SJCRH30 (cell line): ENCODE data around the gene SPPL3. TPM values are rescaled to one million over a fixed set of nuclear protein-coding genes. Genes with fewer than 3 reads are reported as not detected.
"Not testable (repeated sequence)": the region's sequence is repeated elsewhere in the genome, so short reads cannot be mapped to it uniquely, and the experiment has no call there.

ENCODE experiments used
- DNase-seq, 2 experiments: peaks; one replicate each; pipeline ENCODE4 v3.0.0-alpha.2; 2015 to 2020
- H3K27ac ChIP-seq: fragments of 250-450 bp; sonication (Bioruptor Pico); 2 replicates; pipeline ENCODE4 v1.5.1; 2020; ENCODE audit warnings: mild to moderate bottlenecking, moderate library complexity
- H3K27me3 ChIP-seq: fragments of 250-450 bp; sonication (Bioruptor Pico); 2 replicates; pipeline ENCODE4 v1.5.1; 2020; ENCODE audit warnings: mild to moderate bottlenecking, moderate library complexity
- H3K36me3 ChIP-seq: fragments of 250-450 bp; sonication (Bioruptor Pico); 2 replicates; pipeline ENCODE4 v1.5.1; 2020; ENCODE audit warnings: mild to moderate bottlenecking, moderate library complexity
- H3K4me1 ChIP-seq: fragments of 250-450 bp; sonication (Bioruptor Pico); 2 replicates; pipeline ENCODE4 v1.5.1; 2020; ENCODE audit warnings: mild to moderate bottlenecking, moderate library complexity
- H3K4me3 ChIP-seq: fragments of 250-450 bp; sonication (Bioruptor Pico); 2 replicates; pipeline ENCODE4 v1.5.1; 2020; ENCODE audit warnings: mild to moderate bottlenecking, moderate library complexity
- H3K9me3 ChIP-seq: fragments of 250-450 bp; sonication (Bioruptor Pico); replicated peaks from 2 replicates; pipeline ENCODE4 v1.5.1; 2020; ENCODE audit warnings: mild to moderate bottlenecking, moderate library complexity
- total RNA-seq: library from RNA; depleted of rRNA; stranded (reverse); fragments of >200 nt; shearing (Covaris generic); gene quantifications from 2 replicates; pipeline ENCODE4 v1.2.3, GENCODE V29; 2014; rRNA removed

SPPL3 gene, protein sequence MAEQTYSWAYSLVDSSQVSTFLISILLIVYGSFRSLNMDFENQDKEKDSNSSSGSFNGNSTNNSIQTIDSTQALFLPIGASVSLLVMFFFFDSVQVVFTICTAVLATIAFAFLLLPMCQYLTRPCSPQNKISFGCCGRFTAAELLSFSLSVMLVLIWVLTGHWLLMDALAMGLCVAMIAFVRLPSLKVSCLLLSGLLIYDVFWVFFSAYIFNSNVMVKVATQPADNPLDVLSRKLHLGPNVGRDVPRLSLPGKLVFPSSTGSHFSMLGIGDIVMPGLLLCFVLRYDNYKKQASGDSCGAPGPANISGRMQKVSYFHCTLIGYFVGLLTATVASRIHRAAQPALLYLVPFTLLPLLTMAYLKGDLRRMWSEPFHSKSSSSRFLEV
- 14.9 and 16.1 TPM in 2 replicates for total RNA-seq

DNA sequence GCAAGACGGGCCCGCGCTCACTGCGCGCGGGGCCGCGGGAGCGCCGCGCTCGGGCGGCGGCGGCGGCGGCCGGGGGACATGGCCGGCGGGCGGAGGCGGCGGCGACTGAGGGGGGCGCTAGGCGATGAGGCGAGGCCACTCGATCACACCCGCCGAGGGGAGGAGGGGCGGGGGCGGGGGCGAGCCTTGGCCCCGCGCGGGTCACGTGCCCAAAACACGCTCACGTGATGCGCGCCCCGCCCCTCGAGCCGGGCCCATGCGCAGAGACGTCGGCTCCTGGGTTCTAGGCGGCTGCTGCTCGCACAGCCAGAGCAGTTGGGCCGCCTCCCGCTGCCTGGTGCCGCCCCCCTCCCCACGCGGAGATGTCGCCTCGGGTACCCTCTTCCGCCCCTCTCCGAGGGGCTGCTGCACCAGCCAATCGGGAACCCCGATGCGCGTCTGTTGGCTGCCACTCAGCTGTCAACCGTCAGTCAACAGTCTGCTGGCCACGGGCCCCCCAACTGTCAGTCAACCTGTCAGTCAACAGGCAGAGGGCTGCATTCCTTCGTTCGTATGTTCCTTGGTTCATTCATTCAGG lies at the start of gene SPPL3:
Gene SPPL3 (minus strand): TSS at position 162 of the 577 bp plus-strand sequence. CDS start 491 bp downstream, outside the sequence.
- peak; percentile 90 for DNase-seq
- H3K27me3 ChIP-seq, result no peaks in the 10 kb centered on the region
- H3K4me1 ChIP-seq, result peaks cover 7% of the 10 kb centered on the region
- H3K27ac ChIP-seq, result peak within 1 kb of the TSS; percentile 26; the same call in 1 of the 2 replicates
- H3K36me3 ChIP-seq, result no peaks in the 10 kb centered on the region
- H3K4me3 ChIP-seq, result peak within 1 kb of the TSS; percentile 90
- no peaks in the 10 kb centered on the region for H3K9me3 ChIP-seq

GRCh38 chr12:120950807-120951206 lies 46.6 kb upstream of the SPPL3 start:
- Histone ChIP-seq H3K27me3 (no peaks in the 10 kb centered on the region), H3K4me1 (no peaks in the 10 kb centered on the region), H3K27ac (no peak overlapping the region), H3K36me3 (no peaks in the 10 kb centered on the region), H3K4me3 (no peak overlapping the region), H3K9me3 (no peaks in the 10 kb centered on the region)
- DNase-seq, result no peak

DNA sequence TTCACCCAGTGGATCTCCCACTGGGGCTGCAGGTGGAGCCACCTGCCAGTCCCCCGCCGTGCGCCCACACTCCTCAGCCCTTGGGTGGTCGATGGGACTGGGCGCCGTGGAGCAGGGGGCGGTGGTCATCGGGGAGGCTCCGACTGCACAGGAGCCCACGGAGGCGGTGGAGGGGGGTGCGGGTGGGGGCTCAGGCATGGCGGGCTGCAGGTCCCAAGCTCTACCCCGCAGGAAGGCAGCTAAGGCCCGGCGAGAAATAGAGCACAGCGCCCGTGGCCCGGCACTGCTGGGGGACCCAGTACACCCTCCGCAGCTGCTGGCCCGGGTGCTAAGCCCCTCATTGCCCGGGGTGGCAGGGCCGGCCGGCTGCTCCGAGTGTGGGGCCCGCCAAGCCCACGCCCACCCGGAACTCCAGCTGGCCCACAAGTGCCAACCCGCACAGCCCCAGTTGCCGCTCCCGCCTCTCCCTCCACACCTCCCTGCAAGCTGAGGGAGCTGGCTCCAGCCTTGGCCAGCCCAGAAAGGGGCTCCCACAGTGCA lies 46.2 kb upstream of the SPPL3 start:
- H3K27me3 ChIP-seq, result not testable (repeated sequence)

DNA sequence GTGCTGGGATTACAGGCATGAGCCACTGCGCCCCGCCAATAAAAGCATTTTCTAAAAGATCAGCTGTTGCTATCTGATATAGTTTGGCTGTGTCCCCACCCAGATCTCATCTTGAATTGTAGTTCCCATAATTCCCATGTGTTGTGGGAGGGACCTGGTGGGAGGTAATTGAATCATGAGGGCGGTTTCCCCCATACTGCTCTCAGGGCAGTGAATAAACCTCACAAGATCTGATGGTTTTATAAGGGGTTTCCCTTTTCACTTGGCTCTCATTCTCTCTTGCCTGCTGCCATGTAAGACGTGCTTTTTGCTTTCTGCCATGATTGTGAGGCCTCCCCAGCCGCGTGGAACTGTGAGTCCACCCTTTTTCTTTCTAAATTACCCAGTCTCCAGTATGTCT lies 41.4 kb upstream of the SPPL3 start:
- DNase-seq, H3K27me3 ChIP-seq, H3K4me3 ChIP-seq, H3K27ac ChIP-seq, H3K4me1 ChIP-seq, H3K36me3 ChIP-seq, H3K9me3 ChIP-seq: not testable (repeated sequence)

More for the DNA sequence above, 46.2 kb upstream of the SPPL3 start:
- not testable (repeated sequence) for H3K4me1 ChIP-seq, DNase-seq, H3K4me3 ChIP-seq, H3K9me3 ChIP-seq, H3K27ac ChIP-seq, H3K36me3 ChIP-seq

DNA sequence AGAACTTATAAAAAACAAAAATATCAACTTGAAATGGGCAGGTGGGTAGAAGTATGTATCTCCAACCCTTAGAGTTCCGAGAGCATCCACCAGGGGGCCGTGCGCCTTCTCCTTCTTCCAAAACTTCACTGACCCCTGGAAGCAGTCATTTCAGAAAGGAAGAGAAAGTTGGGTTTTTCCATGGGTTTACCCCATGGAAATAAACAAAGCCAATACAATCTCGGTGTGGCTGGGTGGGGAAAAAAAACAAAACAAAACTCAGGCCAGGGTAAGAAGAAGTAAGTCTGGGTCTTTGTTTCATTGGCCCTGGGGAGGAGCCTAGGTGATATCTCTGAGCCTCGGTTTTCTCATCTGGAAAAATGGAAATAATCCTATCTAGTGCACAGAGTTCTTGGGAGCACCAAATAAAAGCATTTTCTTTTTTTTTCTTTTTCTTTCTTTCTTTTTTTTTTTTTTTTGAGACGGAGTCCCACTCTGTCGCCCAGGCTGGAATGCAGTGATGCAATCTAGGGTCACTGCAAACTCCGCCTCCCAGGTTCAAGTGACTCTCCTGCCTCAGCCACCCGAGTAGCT lies 40.6 kb upstream of the SPPL3 start:
- Histone ChIP-seq H3K27me3 (no peaks in the 10 kb centered on the region), H3K4me3 (no peak overlapping the region), H3K27ac (no peak overlapping the region), H3K36me3 (no peaks in the 10 kb centered on the region), H3K4me1 (no peaks in the 10 kb centered on the region), H3K9me3 (no peaks in the 10 kb centered on the region)
- DNase-seq, result peak; percentile 47 to 67

- no peaks in the 10 kb centered on the region for H3K27me3 ChIP-seq
- H3K4me1 ChIP-seq, result no peaks in the 10 kb centered on the region
- no peak for DNase-seq
- H3K4me3 ChIP-seq, result no peak overlapping the region
- no peak overlapping the region for H3K27ac ChIP-seq
- no peaks in the 10 kb centered on the region for H3K36me3 ChIP-seq
- H3K9me3 ChIP-seq, result no peaks in the 10 kb centered on the region
Measured at GRCh38 chr12:120943482-120943881, 39.3 kb upstream of the SPPL3 start.

- H3K27me3 ChIP-seq, result no peaks in the 10 kb centered on the region
- H3K9me3 ChIP-seq, result no peaks in the 10 kb centered on the region
- DNase-seq, result no peak
- H3K36me3 ChIP-seq, result no peaks in the 10 kb centered on the region
- no peak overlapping the region for H3K4me3 ChIP-seq
- H3K27ac ChIP-seq, result no peak overlapping the region
- no peaks in the 10 kb centered on the region for H3K4me1 ChIP-seq
Measured at GRCh38 chr12:120941846-120942405, 37.8 kb upstream of the SPPL3 start.

DNA sequence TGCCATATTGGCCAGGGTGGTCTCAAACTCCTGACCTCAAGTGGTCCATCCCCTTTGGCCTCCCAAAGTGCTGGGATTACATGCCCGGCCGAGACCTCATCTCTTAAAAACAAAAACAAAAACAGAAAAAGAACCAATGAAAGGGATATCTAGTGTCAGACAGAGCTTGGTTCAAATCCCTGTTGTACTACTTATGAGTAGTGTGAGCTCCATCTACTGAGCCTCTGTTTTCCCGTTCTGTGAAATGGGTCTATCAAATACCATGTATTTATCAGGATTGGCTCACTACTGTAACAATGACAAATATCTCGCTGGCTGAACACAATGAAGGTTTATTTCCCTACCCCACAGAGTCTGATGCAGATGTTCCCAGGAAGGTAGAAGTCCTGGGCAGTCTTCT lies 37.3 kb upstream of the SPPL3 start:
- Histone ChIP-seq H3K4me1 (no peaks in the 10 kb centered on the region), H3K27ac (no peak overlapping the region), H3K9me3 (no peaks in the 10 kb centered on the region), H3K36me3 (no peaks in the 10 kb centered on the region), H3K27me3 (no peaks in the 10 kb centered on the region), H3K4me3 (no peak overlapping the region)
- no peak for DNase-seq

GRCh38 chr12:120940799-120941198 lies 36.6 kb upstream of the SPPL3 start:
- no peak overlapping the region for H3K4me3 ChIP-seq
- no peaks in the 10 kb centered on the region for H3K4me1 ChIP-seq
- DNase-seq, result no peak

GRCh38 chr12:120940006-120940405 lies 35.8 kb upstream of the SPPL3 start:
- H3K27ac ChIP-seq, result no peak overlapping the region
- no peaks in the 10 kb centered on the region for H3K9me3 ChIP-seq
- no peaks in the 10 kb centered on the region for H3K36me3 ChIP-seq
- no peak overlapping the region for H3K4me3 ChIP-seq
- H3K27me3 ChIP-seq, result no peaks in the 10 kb centered on the region
- DNase-seq, result no peak
- H3K4me1 ChIP-seq, result no peaks in the 10 kb centered on the region

More at GRCh38 chr12:120940799-120941198, 36.6 kb upstream of the SPPL3 start:
- no peaks in the 10 kb centered on the region for H3K36me3 ChIP-seq
- no peak overlapping the region for H3K27ac ChIP-seq
- no peaks in the 10 kb centered on the region for H3K27me3 ChIP-seq
- H3K9me3 ChIP-seq, result no peaks in the 10 kb centered on the region

DNA sequence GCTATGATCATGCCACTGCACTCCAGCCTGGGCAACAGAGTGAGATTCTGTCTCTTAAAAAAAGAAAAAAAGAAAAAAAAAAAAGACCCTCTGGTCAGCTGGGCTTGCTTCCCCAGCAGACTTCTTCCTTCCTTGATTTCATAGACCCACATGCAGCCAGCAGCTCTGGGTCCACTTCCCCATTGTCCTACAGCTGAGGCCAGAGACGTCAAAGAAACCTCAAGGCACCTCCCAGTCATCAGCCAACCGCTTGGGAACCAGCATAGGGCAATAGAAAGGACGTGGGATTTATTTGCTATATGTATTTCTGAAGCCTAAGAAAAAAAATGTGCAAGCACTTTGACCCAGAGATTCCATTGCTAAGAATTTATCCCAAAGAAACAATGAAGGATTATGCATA lies 35.4 kb upstream of the SPPL3 start:
- no peaks in the 10 kb centered on the region for H3K9me3 ChIP-seq
- no peak overlapping the region for H3K27ac ChIP-seq
- no peak for DNase-seq
- H3K4me1 ChIP-seq, result no peaks in the 10 kb centered on the region
- H3K27me3 ChIP-seq, result no peaks in the 10 kb centered on the region
- no peak overlapping the region for H3K4me3 ChIP-seq
- H3K36me3 ChIP-seq, result no peaks in the 10 kb centered on the region

DNA sequence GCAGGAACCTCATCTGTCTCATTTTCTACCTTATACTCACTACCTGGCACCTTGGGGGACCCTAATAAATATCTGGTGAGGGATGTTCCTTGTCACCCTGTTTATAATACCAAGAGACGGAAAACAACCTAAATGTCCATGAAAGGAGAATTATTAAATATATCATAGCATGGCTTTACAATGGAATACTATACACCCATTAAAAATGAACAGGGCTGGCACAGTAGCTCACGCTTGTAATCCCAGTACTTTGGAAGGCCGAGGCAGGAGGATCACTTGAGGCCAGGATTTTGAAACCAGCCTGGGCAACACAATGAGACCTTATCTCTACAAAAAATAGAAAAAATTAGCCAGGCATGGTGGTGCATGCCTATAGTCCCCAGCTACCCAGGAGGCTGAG lies 34.3 kb upstream of the SPPL3 start:
- no peaks in the 10 kb centered on the region for H3K9me3 ChIP-seq
- H3K4me1 ChIP-seq, result no peaks in the 10 kb centered on the region
- H3K4me3 ChIP-seq, result no peak overlapping the region
- no peaks in the 10 kb centered on the region for H3K27me3 ChIP-seq
- H3K36me3 ChIP-seq, result no peaks in the 10 kb centered on the region
- DNase-seq, result no peak
- H3K27ac ChIP-seq, result no peak overlapping the region

DNA sequence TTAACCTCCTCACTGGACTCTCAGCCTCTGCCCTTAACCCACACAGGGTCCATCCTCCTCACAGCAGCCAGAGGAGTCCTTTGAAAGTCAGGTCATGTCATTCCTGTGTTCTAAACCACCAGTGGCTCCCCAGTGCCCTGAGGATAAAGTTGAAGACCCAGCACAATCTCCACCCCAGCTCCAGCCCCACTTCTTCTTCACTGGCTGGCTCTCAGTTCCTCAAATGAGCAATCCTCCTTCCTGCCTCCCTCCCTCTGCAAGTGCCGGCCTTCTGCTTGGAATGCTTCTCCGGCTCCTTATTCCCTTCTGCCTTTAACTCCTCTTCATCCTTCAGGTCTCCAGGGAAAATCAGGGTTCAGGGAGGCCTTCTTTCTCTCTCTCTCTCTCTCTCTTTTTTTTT lies 32.0 kb upstream of the SPPL3 start:
- no peaks in the 10 kb centered on the region for H3K9me3 ChIP-seq
- H3K36me3 ChIP-seq, result no peaks in the 10 kb centered on the region
- H3K27me3 ChIP-seq, result no peaks in the 10 kb centered on the region
- H3K4me1 ChIP-seq, result no peaks in the 10 kb centered on the region
- no peak overlapping the region for H3K4me3 ChIP-seq
- no peak overlapping the region for H3K27ac ChIP-seq
- DNase-seq, result no peak

- no peaks in the 10 kb centered on the region for H3K9me3 ChIP-seq
- no peak overlapping the region for H3K27ac ChIP-seq
- DNase-seq, result no peak
- H3K36me3 ChIP-seq, result no peaks in the 10 kb centered on the region
- no peaks in the 10 kb centered on the region for H3K4me1 ChIP-seq
- H3K27me3 ChIP-seq, result no peaks in the 10 kb centered on the region
- H3K4me3 ChIP-seq, result no peak overlapping the region
Measured at GRCh38 chr12:120933786-120934185, 29.6 kb upstream of the SPPL3 start.

DNA sequence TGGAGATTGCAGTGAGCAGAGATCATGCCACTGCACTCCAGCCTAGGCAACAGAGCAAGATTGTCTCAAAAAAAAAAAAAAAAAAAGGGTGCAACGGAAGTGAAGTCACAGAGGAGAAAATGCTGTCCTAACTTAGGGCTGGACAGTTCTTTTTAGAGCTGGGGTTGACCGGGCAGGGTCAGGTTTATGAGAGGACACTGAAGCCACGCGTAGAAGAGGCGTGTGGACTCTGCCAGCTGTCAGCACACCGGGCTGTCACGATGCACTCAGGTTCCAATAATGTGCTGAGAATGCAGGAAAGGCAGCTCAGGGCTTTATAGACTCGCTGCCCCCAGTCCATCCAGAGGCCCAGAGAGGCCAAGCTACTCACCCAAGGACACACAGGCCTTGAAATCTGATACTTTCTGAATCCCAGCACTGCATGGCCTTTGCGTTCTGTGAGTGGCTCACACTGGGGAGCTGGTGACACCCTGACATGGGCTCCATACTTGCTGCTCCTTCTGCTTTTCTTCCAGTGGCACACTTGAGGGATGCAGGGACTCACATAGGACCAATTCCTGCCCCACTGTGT lies 28.9 kb upstream of the SPPL3 start:
- H3K27me3 ChIP-seq, result no peaks in the 10 kb centered on the region
- H3K4me3 ChIP-seq, result no peak overlapping the region
- H3K9me3 ChIP-seq, result no peaks in the 10 kb centered on the region
- DNase-seq, result no peak
- no peaks in the 10 kb centered on the region for H3K4me1 ChIP-seq
- no peak overlapping the region for H3K27ac ChIP-seq
- no peaks in the 10 kb centered on the region for H3K36me3 ChIP-seq
